ENCODE results near the gene ELMOD1.

- TF ChIP-seq ESRRG (CRISPR knock-in tag; IDR thresholded peaks at IDR 0.05) (no peak), ARNTL (CRISPR knock-in tag; IDR thresholded peaks at IDR 0.05; ENCODE audit: borderline replicate concordance, low read depth) (no peak), PATZ1 (CRISPR knock-in tag; IDR thresholded peaks at IDR 0.05; ENCODE audit: borderline replicate concordance) (no peak), TCF4 (CRISPR knock-in tag; IDR thresholded peaks at IDR 0.05; ENCODE audit: borderline replicate concordance) (no peak), ZNF565 (CRISPR knock-in tag; conservative IDR thresholded peaks at IDR 0.05; ENCODE audit: low read depth) (no peak), CREB5 (CRISPR knock-in tag; IDR thresholded peaks at IDR 0.05; ENCODE audit: low read depth) (no peak), RARB (CRISPR knock-in tag; IDR thresholded peaks at IDR 0.05) (no peak), CSRNP3 (CRISPR knock-in tag; IDR thresholded peaks at IDR 0.05) (no peak), SNAI2 (CRISPR knock-in tag; IDR thresholded peaks at IDR 0.05) (no peak), CSDC2 (CRISPR knock-in tag; IDR thresholded peaks at IDR 0.05) (no peak), ZFP3 (CRISPR knock-in tag; IDR thresholded peaks at IDR 0.05) (no peak), POU6F1 (CRISPR knock-in tag; IDR thresholded peaks at IDR 0.05; ENCODE audit: borderline replicate concordance, low read depth) (no peak), ZNF8 (CRISPR knock-in tag; IDR thresholded peaks at IDR 0.05) (no peak)
These were observed 17.5 kb upstream of the ELMOD1 start for GRCh38 chr11:107573438-107573837.
